HG03432 (cell line): ENCODE data around the gene PLD5.

Experiments used
- ATAC-seq: cut with Tn5 transposase; IDR thresholded peaks from one replicate; pipeline ENCODE4 v1.9.1; 2021; ENCODE audit warnings: mild to moderate bottlenecking, moderate library complexity; ENCODE audit not compliant: unreplicated experiment

Gene PLD5

DNA sequence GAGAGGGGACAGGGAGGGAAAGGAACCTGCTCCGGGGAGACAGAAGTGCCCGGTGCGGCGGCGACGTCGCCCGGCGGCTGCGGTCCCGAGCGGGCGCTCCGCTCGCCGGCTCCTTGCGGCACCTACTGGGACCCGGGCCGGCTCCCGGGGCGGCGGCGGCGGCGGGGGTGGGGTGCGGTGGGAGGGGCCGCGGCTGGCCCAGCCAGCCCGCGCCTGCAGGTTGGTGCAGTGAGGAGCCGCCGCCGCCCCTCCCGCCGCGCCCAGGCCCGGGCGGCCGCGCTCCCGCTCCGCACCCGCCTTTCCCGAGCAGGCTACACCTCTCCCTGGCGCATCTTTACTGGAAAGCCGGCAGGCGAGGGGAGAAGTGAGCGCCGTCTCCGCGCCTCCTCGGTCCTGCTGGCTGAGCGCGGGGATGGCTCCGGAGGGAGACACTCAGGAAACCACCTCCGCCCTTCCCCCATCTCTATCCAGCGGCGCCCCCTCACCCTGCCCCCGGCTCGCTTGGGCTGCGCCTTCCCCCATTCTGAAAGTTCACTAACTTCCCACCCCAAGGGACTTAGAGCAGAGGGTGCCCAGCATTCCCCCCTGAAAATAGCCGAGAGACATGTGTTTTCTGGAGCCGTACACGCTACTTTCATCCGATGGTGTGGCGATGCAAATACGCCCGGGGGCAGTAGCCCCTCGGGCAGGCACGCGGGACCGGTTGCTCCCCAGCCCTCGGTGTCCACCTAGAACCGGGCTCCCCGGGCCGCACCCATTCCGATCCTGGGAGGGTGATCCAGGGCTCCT, at the start of gene PLD5:
TSS of gene PLD5 (minus strand) at position 127 of the 789 bp plus-strand sequence.
- no peak for ATAC-seq

DNA sequence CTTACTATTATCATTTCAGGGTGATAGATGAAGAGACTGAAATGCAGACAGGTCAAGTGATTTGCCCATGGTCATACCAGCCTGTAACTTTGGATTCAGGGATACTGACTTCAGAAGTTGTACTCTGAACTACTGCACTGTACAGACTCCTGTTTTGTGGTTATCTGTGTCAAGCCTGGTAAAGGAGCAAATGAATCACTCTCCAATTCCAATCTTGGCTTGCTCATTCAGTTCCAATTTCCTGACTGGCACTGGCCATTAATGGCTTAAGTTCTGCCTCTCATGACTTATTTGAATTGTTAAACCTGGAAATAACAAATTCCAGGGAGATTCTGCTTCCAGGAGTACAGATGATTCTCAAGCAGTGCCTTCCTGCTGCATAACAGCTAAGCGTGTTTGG, 45.4 kb upstream of the PLD5 start:
- no peak for ATAC-seq

DNA sequence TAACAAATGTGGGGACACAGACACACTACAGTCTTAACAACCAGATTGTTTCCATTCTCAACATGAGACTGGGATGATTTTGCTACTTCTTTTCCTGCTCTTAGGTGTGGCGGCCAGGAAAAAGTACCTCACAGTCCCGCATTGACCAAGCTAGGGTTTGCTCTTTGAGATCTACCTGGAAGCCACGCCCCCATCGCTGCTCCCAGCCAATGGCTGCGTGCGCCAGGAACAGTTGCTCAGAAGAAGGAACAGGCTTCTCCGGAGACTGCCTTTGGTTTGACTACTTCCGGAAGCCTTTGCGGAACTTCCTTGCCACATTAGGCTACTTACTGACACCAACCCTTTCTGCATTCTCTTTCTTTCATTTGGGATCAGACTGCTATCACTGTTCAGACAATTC, 44.2 kb upstream of the PLD5 start:
- no peak for ATAC-seq

DNA sequence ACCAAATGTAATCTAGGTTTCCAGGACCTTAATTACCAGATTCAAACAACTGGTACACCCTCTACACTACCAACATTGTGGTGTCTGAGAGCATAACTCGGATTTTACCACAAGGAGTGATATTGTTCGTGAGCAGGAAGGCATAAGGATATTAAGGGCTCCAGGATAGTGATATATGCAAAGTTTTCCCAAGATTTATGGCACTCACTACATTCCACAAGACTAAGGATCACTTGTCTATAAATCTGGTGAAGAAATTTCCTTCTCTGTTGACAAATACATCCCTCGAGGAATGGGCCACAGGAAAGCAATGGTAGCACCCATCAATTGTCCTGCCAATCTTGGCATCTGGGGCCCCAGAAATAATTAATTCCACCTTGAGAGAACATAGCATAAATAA, 43.1 kb upstream of the PLD5 start:
- ATAC-seq, result no peak

DNA sequence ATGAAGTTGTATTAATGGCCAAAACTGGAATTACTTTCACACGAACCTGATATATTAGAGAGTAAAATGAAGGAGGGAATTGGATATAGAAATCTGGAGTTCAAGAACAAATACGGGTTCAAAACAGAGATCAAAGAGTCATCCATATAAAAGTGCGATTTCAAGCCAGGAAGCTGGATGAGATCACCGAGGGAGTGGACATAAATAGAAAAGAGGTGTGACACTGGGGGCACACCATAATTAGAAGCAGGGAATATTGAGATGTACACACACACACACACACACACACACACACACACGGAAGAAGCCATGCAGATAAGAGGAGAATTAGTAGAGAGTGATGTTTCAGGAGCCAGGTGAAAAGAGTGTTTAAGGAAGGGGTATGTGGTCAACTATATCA, 32.3 kb upstream of the PLD5 start:
- no peak for ATAC-seq

DNA sequence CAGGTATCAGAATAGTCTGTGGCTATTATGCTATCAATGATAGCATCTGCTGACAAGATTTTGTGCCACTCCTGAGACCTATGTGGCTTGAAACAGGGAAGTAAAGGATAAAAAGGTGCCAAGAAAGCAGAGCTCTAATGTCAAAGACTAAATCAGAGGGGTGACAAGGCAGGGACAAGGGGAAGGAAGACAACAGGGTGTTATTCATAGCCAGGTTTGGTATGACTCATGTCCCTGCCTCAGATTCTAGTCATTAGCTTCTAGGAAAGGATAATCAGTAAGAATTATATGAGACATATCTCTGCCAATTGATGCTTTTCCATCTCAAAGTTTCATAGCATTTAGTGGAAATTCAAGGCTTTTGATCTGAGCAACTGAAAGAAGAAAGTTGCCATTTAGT, 31.8 kb upstream of the PLD5 start:
- ATAC-seq, result no peak

DNA sequence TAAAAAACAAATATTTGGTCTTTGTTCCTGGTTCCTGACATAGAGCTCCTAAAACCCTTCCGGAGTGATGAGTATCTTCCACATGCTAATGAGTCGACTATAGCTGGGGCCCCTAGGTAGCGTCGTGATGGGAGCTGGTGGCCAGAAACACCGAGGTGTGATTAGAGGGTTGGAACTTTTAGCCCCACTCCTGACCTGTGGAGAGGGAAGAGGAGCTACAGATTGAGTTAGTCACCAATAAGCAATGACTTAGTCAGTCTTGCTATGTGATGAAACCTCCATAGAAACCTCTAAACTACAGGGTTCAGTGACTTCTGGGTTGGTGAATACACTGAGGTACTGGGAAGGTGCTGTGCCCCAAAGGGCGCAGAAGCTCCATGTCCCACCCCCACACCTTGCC, 30.1 kb upstream of the PLD5 start:
- ATAC-seq, result no peak

DNA sequence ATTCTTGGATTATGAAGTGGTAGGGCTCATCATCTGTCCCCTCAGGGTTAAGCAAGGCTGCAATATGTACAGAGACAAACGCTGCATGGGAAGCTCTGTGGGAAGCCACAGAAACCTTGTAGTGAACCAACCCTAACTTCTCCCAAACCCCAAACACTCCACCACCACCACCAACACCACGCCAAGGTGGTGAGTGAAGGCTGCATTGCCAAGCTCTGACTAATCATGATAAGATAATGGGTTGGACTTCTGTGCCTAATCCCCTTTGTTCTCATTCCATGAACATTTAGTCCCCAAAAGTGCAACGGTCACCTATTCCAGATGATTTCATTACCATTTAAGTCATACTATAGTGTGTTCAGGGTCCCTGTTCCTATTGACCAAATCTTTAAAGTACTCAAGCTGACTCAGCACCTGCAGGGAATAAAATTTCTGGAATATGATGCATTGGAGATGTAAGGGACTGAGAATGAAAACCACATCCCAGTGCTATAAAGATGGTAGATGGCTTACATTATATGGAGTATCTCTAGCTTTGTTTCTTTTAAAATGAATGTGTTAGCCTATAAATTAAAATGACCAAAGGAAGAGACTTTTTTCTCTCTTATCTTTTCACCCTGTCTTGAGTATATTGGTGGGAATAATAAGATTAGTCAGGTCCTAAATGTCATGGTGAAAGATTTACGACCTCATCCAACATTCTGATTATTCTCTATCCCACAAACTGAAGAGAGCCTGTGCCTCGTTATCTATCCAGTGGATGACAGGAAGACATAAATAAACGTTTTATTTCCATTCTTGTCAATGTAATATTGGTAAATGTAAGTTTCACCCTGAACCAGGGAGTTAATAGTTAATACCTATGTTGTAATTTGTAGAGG, 22.6 kb upstream of the PLD5 start:
- no peak for ATAC-seq

DNA sequence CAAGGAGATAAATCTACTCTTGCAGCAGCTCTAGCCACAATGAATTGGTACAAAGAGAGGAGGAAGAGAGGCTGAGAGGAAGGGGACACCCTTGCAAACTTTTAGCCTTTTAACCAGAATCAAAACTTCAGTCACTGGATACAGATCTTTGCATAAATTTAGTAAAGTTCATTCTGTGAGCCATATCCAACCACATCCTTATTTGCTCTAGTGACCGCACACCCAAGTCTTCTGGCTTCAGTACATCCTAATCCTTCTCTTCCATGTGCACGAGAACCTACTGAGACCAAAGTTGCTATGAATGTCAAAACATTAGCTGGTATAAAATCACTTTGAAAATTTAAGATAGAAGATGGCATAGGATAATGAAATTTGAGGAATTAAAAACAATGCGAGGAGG, 21.9 kb upstream of the PLD5 start:
- no peak for ATAC-seq

DNA sequence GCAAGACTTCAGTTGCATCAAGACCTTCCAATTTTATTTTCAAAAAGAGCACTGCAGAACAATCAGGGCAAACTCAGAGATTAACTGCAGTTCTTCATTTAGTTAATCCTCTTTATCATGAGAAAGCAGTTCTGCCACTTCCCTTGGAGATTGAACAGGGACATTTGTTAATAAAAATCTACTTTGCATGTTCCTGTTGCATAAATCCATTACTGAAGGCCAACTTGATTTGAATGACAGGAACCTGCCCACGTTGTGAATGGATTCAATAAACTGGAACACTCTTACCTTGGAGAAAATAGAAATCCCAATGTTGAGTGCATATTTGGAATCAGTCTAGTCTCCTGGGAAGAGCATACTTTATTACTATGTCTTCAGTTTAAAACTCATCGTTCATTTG, 19.6 kb upstream of the PLD5 start:
- no peak for ATAC-seq

DNA sequence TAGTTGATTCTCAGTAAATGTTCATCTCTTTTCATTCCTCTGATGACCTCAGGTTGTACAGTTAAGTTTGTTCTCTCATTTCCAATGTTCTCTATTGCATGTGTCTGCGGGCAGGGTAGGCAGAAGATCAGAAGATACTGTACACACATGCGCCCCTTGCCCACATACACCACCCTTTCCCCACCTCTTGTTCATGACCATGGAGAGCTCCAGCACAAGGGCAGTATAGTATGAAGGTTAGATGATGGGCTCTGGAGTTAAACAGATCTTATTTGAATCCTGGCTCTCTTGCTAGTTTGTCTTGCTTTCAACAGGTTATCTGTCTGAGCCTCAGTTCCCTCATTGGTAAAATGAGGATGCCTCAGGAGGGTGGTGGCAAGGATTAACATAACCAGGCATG, 17.8 kb upstream of the PLD5 start:
- ATAC-seq, result no peak

DNA sequence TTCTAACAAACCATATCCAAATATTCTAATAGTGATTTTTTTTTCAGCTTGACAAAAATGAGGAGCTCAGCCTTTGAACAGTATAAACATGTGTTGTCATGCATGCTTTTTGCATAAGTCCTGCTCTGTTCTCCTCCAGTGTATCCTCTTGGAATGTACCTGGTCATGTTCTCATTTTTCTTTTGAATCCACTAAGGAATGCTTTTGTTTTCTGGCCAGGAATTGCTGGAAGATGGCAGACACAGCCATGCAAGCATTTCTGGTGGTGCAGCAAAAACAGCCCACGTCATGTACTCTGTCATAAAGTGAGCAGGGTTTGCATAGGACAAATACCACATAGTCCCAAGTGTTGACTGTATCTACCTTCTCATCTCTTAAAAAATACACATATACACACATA, 11.5 kb upstream of the PLD5 start:
- ATAC-seq, result no peak

DNA sequence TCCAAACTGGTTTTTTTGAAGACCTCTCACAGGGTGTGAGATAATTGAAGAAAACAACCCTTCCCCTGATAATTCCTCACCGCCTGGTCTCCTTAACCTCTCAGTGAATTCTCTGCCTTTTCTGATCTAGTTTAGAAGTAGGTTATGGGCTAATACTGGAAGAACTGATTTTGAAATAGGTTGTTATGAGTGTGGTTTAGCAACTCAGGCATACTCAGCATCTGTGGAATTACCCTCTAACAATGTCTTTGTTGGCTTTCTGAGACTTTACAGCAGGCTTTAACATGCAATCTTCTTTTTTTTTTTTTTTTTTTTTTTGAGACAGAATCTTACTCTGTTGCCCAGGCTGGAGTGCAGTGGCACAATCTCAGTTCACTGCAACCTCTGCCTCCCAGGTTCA, 10.3 kb upstream of the PLD5 start:
- ATAC-seq, result no peak

DNA sequence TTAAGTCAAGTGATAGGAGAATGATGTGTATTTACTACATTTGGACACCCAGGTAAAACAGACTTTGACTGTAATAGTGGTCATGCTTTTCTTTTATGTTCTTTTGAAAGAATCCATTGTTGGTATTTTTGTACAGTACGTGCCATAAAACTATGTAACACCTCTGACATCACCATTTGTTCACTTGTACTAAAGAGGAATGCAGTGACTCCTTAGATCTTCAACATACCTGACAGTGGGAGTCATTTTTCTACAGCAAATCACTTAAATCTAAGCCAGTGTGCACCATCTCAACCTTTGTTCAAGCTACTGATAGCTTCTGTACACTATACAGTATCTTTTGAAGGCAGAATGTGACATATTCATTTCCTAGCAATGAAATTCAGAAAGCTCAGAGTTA, 6.3 kb upstream of the PLD5 start:
- ATAC-seq, result no peak

DNA sequence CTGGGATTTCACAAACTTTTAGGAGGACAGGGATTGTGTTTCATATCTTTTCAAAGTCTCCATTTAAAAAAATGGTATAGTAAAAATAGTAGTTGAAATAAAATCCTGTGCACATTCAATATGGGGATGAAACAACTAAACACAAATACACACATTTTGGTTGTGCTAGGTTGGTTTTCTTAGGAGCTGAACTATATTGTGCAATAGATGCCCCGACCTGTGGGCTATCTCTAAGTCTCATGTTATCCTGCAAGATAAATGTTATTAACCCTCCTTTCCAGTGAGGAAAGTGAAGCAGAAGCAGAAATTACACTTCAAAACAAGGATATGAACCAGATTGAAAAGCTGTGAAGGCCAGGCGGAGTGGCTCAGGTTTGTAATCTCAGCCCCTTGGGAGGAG, 1.3 kb upstream of the PLD5 start:
- no peak for ATAC-seq

DNA sequence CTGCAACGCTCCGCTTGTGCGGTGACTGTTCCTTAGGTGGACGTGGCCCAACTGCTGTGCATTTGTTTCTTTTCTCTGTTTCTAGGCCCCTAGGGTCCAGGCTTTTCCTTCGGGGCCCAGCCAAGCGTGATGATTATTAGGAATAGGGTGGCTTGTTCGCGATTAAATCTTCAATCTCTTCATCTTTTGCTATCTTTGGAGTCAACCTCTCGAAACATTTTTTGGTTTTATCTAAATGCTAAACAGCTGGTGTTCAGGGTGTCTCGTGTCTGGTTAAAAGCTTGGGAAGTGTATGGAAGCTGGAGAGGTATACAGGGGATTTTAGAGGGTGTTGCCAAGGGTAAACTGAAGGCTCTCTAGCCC, 844 bp upstream of the PLD5 start:
- no peak for ATAC-seq

DNA sequence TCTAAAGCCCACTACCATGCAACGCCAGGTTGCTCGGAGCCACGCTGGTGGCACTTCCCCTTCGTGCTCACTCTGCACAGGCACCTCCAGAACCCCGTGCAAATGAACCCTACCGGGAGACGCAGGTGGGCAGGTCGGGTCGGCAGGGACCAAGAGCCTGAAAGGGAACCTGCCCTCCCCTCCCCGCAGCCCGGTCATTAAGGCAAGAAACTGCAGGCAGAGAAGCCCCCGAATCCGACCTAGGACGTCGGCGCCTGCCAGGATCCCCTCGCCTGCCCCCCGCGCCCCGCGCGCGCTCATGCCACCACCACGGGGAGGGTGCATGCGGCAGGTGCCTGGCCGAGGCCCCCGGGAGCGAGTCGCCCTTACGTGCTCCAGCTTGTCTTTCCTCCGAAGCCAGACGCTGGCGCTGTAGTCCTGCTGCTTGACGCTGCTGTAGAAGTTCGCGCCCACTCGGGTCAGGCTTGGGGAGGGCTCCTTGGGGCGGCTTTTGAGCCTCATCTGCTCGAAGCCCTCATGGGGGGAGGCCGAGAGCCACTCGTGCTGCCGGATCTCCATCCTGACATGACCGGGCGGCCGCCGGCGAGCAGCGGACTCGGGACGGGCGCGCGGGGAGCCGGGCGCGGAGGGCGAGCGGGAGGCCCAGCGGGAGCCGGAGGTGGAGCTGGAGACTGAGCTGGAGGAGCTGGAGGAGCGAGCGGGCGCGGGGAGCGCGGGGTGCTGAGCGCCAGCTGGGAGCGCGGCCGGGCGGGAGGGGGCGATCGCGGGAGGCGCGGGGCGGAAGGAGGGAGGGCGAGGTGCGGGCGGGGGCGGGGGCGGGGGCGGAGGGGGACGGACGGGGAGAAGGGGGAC, 552 bp downstream of the PLD5 start:
- no peak for ATAC-seq

DNA sequence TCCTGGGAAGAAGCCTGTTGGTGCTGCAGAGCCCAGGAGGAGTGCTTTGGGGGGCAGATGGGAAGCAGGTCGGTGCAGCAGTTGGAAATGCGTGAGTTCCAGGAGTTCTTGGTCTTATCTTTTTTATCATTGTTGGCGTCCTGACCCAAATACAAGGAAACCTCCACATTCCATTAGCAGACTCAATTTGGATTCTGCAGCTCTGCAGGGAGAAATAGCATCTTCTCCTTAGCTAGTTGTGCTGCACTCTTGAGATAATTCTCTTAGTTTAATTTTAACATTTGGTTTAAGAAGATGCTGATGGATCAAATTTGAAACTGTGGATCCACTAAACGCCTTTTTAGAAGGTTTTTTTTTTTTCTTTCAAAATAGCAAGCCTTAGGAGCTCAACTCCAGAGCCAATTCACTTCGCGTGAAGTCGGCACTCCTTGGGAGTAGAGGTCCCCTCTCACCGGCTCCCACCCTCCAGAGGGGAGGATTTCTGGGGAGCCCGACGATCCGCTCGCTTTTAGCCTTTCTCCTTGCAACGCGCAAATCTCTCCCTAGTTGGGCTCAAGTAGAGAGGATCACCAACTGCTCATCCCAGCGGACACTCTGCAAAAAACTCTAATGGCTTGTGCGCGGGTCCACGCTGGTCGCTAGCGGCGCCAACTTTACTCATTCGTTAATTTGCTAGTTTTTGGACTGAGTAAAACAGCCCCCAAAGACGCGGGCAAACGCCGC, 1.3 kb downstream of the PLD5 start:
- no peak for ATAC-seq

DNA sequence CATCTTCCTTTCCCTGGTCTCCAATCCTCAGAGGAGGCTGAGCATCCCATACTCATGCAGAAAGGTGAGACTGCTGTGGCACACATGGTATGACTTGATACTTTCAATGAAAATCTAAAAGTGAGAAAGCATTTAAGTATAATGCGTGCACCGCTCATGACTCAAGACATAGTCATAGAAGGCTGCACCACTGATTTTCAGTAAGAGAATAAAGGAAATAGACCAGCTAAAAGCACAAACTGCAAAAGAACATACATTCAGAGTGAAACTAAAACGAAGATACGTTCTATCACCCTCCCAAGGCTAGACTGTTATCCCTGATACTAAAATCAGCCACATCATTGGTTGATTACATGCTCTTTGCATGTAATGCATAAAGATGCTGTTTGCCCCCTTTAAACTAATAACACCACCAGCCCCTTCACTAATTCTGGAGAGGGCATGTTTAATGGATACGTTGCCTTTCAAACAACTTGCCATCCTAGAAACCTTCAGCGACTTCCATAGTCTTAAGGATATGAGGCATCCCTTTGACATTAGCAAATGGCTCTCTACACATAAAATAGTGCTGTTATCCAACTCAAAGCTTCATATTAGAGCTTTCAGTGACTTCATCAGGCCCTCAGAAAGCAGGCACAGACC, 2.1 kb downstream of the PLD5 start:
- ATAC-seq, result no peak

DNA sequence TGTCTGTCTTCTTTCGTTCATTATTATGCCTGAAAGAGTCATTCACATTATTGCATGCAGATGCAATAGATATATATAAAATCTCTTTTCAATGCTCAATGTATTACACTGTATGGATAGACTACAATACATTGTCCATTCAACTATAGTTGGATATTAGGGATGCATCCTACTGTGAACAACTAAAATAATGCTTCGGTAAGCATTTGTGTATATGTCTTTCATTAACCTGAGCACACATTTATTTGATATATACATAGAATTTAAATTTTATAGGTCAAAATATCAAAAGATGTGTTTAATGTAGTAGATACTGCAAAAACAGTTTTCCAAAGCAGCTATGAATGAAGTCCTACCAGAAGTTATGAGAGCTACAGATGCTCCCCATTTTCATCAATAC, 8.9 kb downstream of the PLD5 start:
- no peak for ATAC-seq
